GM12874 (cell line): ENCODE results near the gene CTSO.

ENCODE experiments used
- CTCF ChIP-seq: IDR thresholded peaks from 2 replicates; pipeline ENCODE4 v1.5.1; 2011; ENCODE audit warnings: low read depth, mild to moderate bottlenecking, control low read depth, low read length, moderate library complexity; ENCODE audit not compliant: insufficient read depth

Gene CTSO

GRCh38 chr4:155878611-155879010 lies 75.1 kb downstream of the CTSO start:
- TF ChIP-seq CTCF = no peak

- no peak for TF ChIP-seq CTCF
Observed at GRCh38 chr4:155877971-155878370, 75.7 kb downstream of the CTSO start.

DNA sequence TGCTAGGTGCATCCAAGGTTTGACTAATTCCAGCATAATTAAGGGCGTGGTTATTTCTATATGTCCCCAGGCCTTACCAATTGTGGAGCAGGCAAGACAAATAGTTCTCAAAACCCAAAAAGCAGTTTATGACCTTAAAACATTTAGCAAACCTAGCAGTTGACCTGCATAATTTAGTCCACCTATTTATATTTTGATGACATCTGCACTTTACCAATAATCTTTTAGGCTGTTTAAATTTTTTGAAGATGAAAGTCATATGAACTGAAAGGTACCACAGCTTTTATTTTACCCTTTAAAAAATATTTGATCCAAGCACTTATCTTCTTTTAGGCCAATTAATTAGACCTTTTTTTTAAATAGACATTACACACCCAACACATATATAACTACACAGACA lies 77.8 kb downstream of the CTSO start:
- TF ChIP-seq CTCF = no peak
